H1 (cell line): ENCODE results near the gene PGK1.

Experiments
- BACH1 ChIP-seq: IDR thresholded peaks from 2 replicates; pipeline ENCODE4 v1.6.1; 2012; ENCODE audit warnings: low read length, improper control_type of control experiment
- BCL11A ChIP-seq, 2 experiments: IDR thresholded peaks; one replicate each; pipeline ENCODE4 v1.6.1; 2011; ENCODE audit warnings: low read depth in 2 of 2, low read length in 2 of 2, mild to moderate bottlenecking in 2 of 2
- CEBPB ChIP-seq: IDR thresholded peaks from 2 replicates; pipeline ENCODE4 v1.6.1; 2012; ENCODE audit warnings: low read depth, low read length
- EGR1 ChIP-seq: IDR thresholded peaks from 2 replicates; pipeline ENCODE4 v1.6.1; 2011; ENCODE audit warnings: low read depth, low read length, borderline replicate concordance
- JUN ChIP-seq: IDR thresholded peaks from 2 replicates; pipeline ENCODE4 v1.6.1; 2011; ENCODE audit warnings: low read depth, mild to moderate bottlenecking, improper control_type of control experiment, low read length
- KDM1A ChIP-seq: fragments of 200-600, 300-600 bp; sonication (generic); IDR thresholded peaks from 2 replicates; pipeline ENCODE4 v1.7.1; 2016; ENCODE audit warnings: mild to moderate bottlenecking, low read length, borderline replicate concordance
- POLR2A ChIP-seq, 2 experiments: IDR thresholded peaks; 1 replicate in 1 of 2; 2 replicates in 1 of 2; pipeline ENCODE4 v1.6.1; 2011; ENCODE audit warnings: low read depth in 2 of 2, low read length in 2 of 2, mild to moderate bottlenecking in 2 of 2; ENCODE audit errors: control extremely low read depth in 1 of 2
- POLR2AphosphoS5 ChIP-seq: IDR thresholded peaks from 2 replicates; pipeline ENCODE4 v1.6.1; 2011; ENCODE audit warnings: low read depth, low read length
- POU5F1 ChIP-seq: IDR thresholded peaks from 2 replicates; pipeline ENCODE4 v1.6.1; 2011; ENCODE audit warnings: low read depth, mild to moderate bottlenecking, low read length, moderate library complexity
- RFX5 ChIP-seq: IDR thresholded peaks from 2 replicates; pipeline ENCODE4 v1.6.1; 2011; ENCODE audit warnings: low read depth, low read length, improper control_type of control experiment, borderline replicate concordance
- SRF ChIP-seq: IDR thresholded peaks from 2 replicates; pipeline ENCODE4 v1.6.1; 2011; ENCODE audit warnings: mild to moderate bottlenecking, low read depth, low read length, moderate library complexity
- TAF1 ChIP-seq: IDR thresholded peaks from 2 replicates; pipeline ENCODE4 v1.6.1; 2011; ENCODE audit warnings: mild to moderate bottlenecking, low read depth, low read length
- TF ChIP-seq, protein P1 (sequence below), 3 experiments: IDR thresholded peaks; 1 replicate in 2 of 3; 2 replicates in 1 of 3; pipeline versions ENCODE4 v1.5.1 to v1.6.1; 2011; ENCODE audit warnings: low read length in 3 of 3, mild to moderate bottlenecking in 3 of 3, inconsistent platforms in 2 of 3, low read depth in 1 of 3, moderate library complexity in 1 of 3; ENCODE audit not compliant: insufficient read depth in 1 of 3; ENCODE audit errors: control extremely low read depth in 1 of 3

DNA sequence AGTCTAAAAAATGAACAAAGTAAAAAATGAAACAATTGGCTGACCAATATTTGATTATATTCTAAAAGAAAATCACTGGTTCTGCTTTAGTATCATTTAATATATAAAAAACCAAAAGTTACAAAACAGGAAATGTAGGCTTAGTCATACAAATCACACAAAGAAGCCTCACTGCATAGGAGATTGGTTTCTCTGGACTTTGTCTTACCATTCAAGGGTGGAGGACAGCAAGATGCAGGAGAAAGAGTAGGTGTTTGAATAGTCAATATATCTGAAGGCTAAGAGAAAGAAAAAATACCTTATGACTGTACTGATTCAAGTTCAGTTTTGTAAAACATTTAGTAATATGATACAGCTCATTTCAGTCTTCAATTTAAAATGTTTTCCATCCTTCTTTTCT lies 64.0 kb downstream of the PGK1 start:
- TF ChIP-seq JUN, result no peak
- TF ChIP-seq POLR2AphosphoS5, result no peak
- no peak for TF ChIP-seq KDM1A
- no peak for TF ChIP-seq RFX5
- no peak for TF ChIP-seq POLR2A (IDR thresholded peaks at IDR 0.05; ENCODE audit: control extremely low read depth in 1 of 2, low read depth in 2 of 2, low read length in 2 of 2)
- TF ChIP-seq, protein P1, sequence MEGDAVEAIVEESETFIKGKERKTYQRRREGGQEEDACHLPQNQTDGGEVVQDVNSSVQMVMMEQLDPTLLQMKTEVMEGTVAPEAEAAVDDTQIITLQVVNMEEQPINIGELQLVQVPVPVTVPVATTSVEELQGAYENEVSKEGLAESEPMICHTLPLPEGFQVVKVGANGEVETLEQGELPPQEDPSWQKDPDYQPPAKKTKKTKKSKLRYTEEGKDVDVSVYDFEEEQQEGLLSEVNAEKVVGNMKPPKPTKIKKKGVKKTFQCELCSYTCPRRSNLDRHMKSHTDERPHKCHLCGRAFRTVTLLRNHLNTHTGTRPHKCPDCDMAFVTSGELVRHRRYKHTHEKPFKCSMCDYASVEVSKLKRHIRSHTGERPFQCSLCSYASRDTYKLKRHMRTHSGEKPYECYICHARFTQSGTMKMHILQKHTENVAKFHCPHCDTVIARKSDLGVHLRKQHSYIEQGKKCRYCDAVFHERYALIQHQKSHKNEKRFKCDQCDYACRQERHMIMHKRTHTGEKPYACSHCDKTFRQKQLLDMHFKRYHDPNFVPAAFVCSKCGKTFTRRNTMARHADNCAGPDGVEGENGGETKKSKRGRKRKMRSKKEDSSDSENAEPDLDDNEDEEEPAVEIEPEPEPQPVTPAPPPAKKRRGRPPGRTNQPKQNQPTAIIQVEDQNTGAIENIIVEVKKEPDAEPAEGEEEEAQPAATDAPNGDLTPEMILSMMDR (IDR thresholded peaks at IDR 0.05; ENCODE audit: control extremely low read depth in 1 of 3, insufficient read depth in 1 of 3, low read depth in 1 of 3, low read length in 3 of 3), result no peak
- no peak for TF ChIP-seq SRF
- no peak for TF ChIP-seq POU5F1
- TF ChIP-seq TAF1, result no peak
- no peak for TF ChIP-seq BCL11A (IDR thresholded peaks at IDR 0.05; ENCODE audit: low read depth in 2 of 2, low read length in 2 of 2)
- TF ChIP-seq BACH1, result no peak
- no peak for TF ChIP-seq EGR1
- no peak for TF ChIP-seq CEBPB
